H1 (cell line): ENCODE measurements around the gene NDUFS8. TPM values are rescaled to one million over a fixed set of nuclear protein-coding genes. Genes with fewer than 3 reads are reported as not detected.

Experiments used
- CTCF ChIA-PET: fragments of 300-600 bp; sonication (Branson Sonifier 250); formaldehyde crosslinking; loops from one replicate; lab custom pipeline; 2021; ENCODE audit not compliant: partially characterized antibody; lab: Charles Lee
- POLR2A ChIA-PET: fragments of 300-600 bp; sonication (Branson Sonifier 250); formaldehyde crosslinking; loops from one replicate; lab custom pipeline; 2021; ENCODE audit warnings: inconsistent platforms; ENCODE audit not compliant: partially characterized antibody; lab: Charles Lee
- DNase-seq, 2 experiments: peaks; one replicate each; pipeline versions ENCODE4 v3.0.0 to v3.0.0-alpha.2; 2010 to 2022; ENCODE audit warnings: low spot score in 2 of 2, low read depth in 1 of 2, mixed read lengths in 1 of 2
- FAIRE-seq: peaks from 2 replicates; lab custom pipeline; 2011; peaks lifted over from hg19 to GRCh38; lab: Jason Lieb, UNC
- H2AFZ ChIP-seq: 2 replicates; pipeline ENCODE4 v1.8.1; 2012; ENCODE audit warnings: low read length, inconsistent platforms
- H2AK5ac ChIP-seq: 2 replicates; pipeline ENCODE4 v1.6.1; 2013; ENCODE audit warnings: low read depth, low read length
- H2BK120ac ChIP-seq: replicated peaks from 2 replicates; pipeline ENCODE3; 2013; ENCODE audit warnings: low read depth, low read length, inconsistent platforms
- H2BK12ac ChIP-seq: 2 replicates; pipeline ENCODE4 v1.6.1; 2013; ENCODE audit warnings: low read depth, low read length
- H2BK15ac ChIP-seq: 2 replicates; pipeline ENCODE4 v1.6.1; 2013; ENCODE audit warnings: low read length
- H2BK20ac ChIP-seq: 2 replicates; pipeline ENCODE4 v1.6.1; 2013; ENCODE audit warnings: low read length
- H2BK5ac ChIP-seq: 2 replicates; pipeline ENCODE4 v1.6.1; 2013; ENCODE audit warnings: low read depth, low read length
- H3K14ac ChIP-seq: 2 replicates; pipeline ENCODE4 v1.6.1; 2013; ENCODE audit warnings: inconsistent platforms; ENCODE audit not compliant: insufficient read length
- H3K18ac ChIP-seq: 2 replicates; pipeline ENCODE4 v1.6.1; 2013; ENCODE audit warnings: low read length; ENCODE audit errors: extremely low read depth
- H3K23ac ChIP-seq: 2 replicates; pipeline ENCODE4 v1.6.1; 2013; ENCODE audit warnings: inconsistent platforms; ENCODE audit not compliant: insufficient read length
- H3K23me2 ChIP-seq: 2 replicates; pipeline ENCODE4 v1.6.1; 2013; ENCODE audit warnings: low read depth, low read length
- H3K27ac ChIP-seq: 2 replicates; pipeline ENCODE4 v1.6.1; 2011; ENCODE audit warnings: low read depth, low read length, inconsistent platforms
- H3K27me3 ChIP-seq, 4 experiments: replicated peaks in 1 of 4; 1 replicate in 1 of 4; 2 replicates in 3 of 4; pipeline versions ENCODE4 v1.6.1 to v1.8.1; 2011 to 2013; ENCODE audit warnings: low read length in 3 of 4, mild to moderate bottlenecking in 3 of 4, inconsistent platforms in 2 of 4, mixed read lengths in 2 of 4, moderate library complexity in 1 of 4; ENCODE audit not compliant: control insufficient read depth in 3 of 4, insufficient read depth in 3 of 4; ENCODE audit errors: extremely low read depth in 1 of 4
- H3K36me3 ChIP-seq, 4 experiments: 2 replicates each; pipeline versions ENCODE4 v1.6.1 to v1.8.1; 2011 to 2013; ENCODE audit warnings: mild to moderate bottlenecking in 4 of 4, low read length in 3 of 4, moderate library complexity in 2 of 4, control low read depth in 1 of 4, inconsistent platforms in 1 of 4; ENCODE audit not compliant: insufficient read depth in 4 of 4, control insufficient read depth in 2 of 4
- H3K4ac ChIP-seq: replicated peaks from 2 replicates; pipeline ENCODE3; 2013; ENCODE audit warnings: low read length, low read depth, mixed read lengths, inconsistent platforms; ENCODE audit not compliant: insufficient read length
- H3K4me1 ChIP-seq, 4 experiments: replicated peaks in 1 of 4; 1 replicate in 1 of 4; 2 replicates in 3 of 4; pipeline versions ENCODE4 v1.6.1 to v1.8.1; 2011 to 2013; ENCODE audit warnings: low read length in 3 of 4, inconsistent platforms in 2 of 4, mixed read lengths in 1 of 4; ENCODE audit not compliant: insufficient read depth in 4 of 4, control insufficient read depth in 3 of 4
- H3K4me2 ChIP-seq, 2 experiments: 2 replicates each; pipeline versions ENCODE4 v1.6.1 to v1.8.1; 2011 to 2013; ENCODE audit warnings: low read depth in 2 of 2, low read length in 2 of 2, control low read depth in 1 of 2, inconsistent platforms in 1 of 2, mild to moderate bottlenecking in 1 of 2; ENCODE audit not compliant: insufficient read depth in 1 of 2
- H3K4me3 ChIP-seq, 4 experiments: fragments of 200-600, 300-600 bp in 1 of 4; sonication (generic), shearing (Covaris generic), sonication (Bioruptor Twin) in 1 of 4; 2 replicates each; pipeline versions ENCODE4 v1.5.1 to v1.8.1; 2011 to 2016; ENCODE audit warnings: low read length in 4 of 4, low read depth in 3 of 4, control low read depth in 2 of 4, inconsistent platforms in 2 of 4, mild to moderate bottlenecking in 2 of 4, mixed read lengths in 1 of 4, moderate library complexity in 1 of 4; ENCODE audit not compliant: insufficient read depth in 2 of 4; ENCODE audit errors: extremely low read depth in 1 of 4
- H3K56ac ChIP-seq: replicated peaks from 2 replicates; pipeline ENCODE3; 2013; ENCODE audit warnings: low read depth, mild to moderate bottlenecking, mixed read lengths, low read length, inconsistent platforms; ENCODE audit not compliant: insufficient read length
- H3K79me1 ChIP-seq: 2 replicates; pipeline ENCODE4 v1.6.1; 2013; ENCODE audit warnings: low read depth, low read length, control low read depth
- H3K79me2 ChIP-seq, 2 experiments: 2 replicates each; pipeline versions ENCODE4 v1.6.1 to v1.8.1; 2012 to 2013; ENCODE audit warnings: low read length in 2 of 2, mild to moderate bottlenecking in 2 of 2, inconsistent platforms in 1 of 2; ENCODE audit not compliant: insufficient read depth in 2 of 2, control insufficient read depth in 1 of 2
- H3K9ac ChIP-seq, 4 experiments: replicated peaks in 1 of 4; 1 replicate in 1 of 4; 2 replicates in 3 of 4; pipeline versions ENCODE4 v1.6.1 to v1.8.1; 2011 to 2013; ENCODE audit warnings: low read depth in 3 of 4, low read length in 3 of 4, control low read depth in 2 of 4, mild to moderate bottlenecking in 2 of 4, moderate library complexity in 2 of 4, inconsistent platforms in 1 of 4; ENCODE audit errors: extremely low read depth in 1 of 4
- H3K9me3 ChIP-seq, 2 experiments: 2 replicates each; pipeline versions ENCODE4 v1.6.1 to v1.8.1; 2012 to 2013; ENCODE audit warnings: mild to moderate bottlenecking in 2 of 2, moderate library complexity in 2 of 2, control low read depth in 1 of 2, inconsistent platforms in 1 of 2, low read depth in 1 of 2, low read length in 1 of 2, mixed read lengths in 1 of 2; ENCODE audit not compliant: insufficient read depth in 2 of 2
- H4K20me1 ChIP-seq, 2 experiments: replicated peaks in 1 of 2; 2 replicates each; pipeline versions ENCODE3 to v1.8.1; 2011 to 2013; ENCODE audit warnings: inconsistent platforms in 2 of 2, low read length in 2 of 2, mild to moderate bottlenecking in 1 of 2; ENCODE audit not compliant: insufficient read depth in 2 of 2, control insufficient read depth in 1 of 2
- H4K5ac ChIP-seq: 2 replicates; pipeline ENCODE4 v1.6.1; 2013; ENCODE audit warnings: low read length, low read depth, mixed read lengths, inconsistent platforms; ENCODE audit not compliant: insufficient read length
- H4K8ac ChIP-seq: 2 replicates; pipeline ENCODE4 v1.8.0; 2013; ENCODE audit warnings: mild to moderate bottlenecking, moderate library complexity, low read length, inconsistent platforms; ENCODE audit not compliant: insufficient read depth; ENCODE audit errors: extremely low read depth
- H4K91ac ChIP-seq: replicated peaks from 2 replicates; pipeline ENCODE3; 2013; ENCODE audit warnings: low read length, mixed read lengths, inconsistent platforms; ENCODE audit not compliant: insufficient read length
- CBX8 ChIP-seq: fragments of 300-800, 300-1000 bp; sonication (generic); IDR thresholded peaks from 2 replicates; pipeline ENCODE4 v1.7.1; 2016; ENCODE audit warnings: low read depth, low read length, borderline replicate concordance
- HDAC6 ChIP-seq: IDR thresholded peaks from one replicate; pipeline ENCODE4 v1.7.1; 2012; ENCODE audit warnings: low read depth, mild to moderate bottlenecking, inconsistent platforms, low read length, moderate library complexity
- POU5F1 ChIP-seq: IDR thresholded peaks from 2 replicates; pipeline ENCODE4 v1.6.1; 2011; ENCODE audit warnings: low read depth, mild to moderate bottlenecking, low read length, moderate library complexity
- WGBS, 2 experiments: shearing (Covaris generic) in 1 of 2; methylation state at CpG; one replicate each; pipeline versions ENCODE4 v1.1.6 to v1.1.7; 2013 to 2015; ENCODE audit warnings: low lambda C conversion rate in 2 of 2, mixed read lengths in 2 of 2, inconsistent platforms in 1 of 2, low coverage in 1 of 2, missing lambda C conversion rate in 1 of 2; ENCODE audit not compliant: insufficient replicate concordance in 2 of 2, insufficient coverage in 1 of 2, insufficient read length in 1 of 2; ENCODE audit errors: extremely low coverage in 1 of 2, missing lambda C conversion rate in 1 of 2; 5-methylcytosine and 5-hydroxymethylcytosine counted together
- polyA plus RNA-seq, 7 experiments: library from polyadenylated mRNA; depleted of rRNA in 3 of 7; stranded (reverse) in 5 of 7; unstranded in 2 of 7; fragments of >200 nt in 5 of 7; fragments of 200-250 nt in 2 of 7; gene quantifications; 1 replicate in 5 of 7; 2 replicates in 1 of 7; 4 replicates in 1 of 7; pipeline versions ENCODE4 v1.2.1 to v1.2.3, GENCODE V29; 2011 to 2013; ENCODE audit warnings: missing spikeins in 2 of 7, mixed read lengths in 2 of 7
- total RNA-seq: library from RNA; stranded (reverse); fragmentation: NEBNext Ultra II Directional; extraction: Animal tissue kit (Norgen Biotek cat#: 25700); gene quantifications from 2 replicates; pipeline ENCODE4 v1.2.1, GENCODE V29; 2021

NDUFS8 gene
- total and polyA plus RNA-seq, 2 of the 8 experiments (the other 6 are each of a cell fraction or from before 2014, with no cell fraction given) = 182 to 291 TPM

DNA sequence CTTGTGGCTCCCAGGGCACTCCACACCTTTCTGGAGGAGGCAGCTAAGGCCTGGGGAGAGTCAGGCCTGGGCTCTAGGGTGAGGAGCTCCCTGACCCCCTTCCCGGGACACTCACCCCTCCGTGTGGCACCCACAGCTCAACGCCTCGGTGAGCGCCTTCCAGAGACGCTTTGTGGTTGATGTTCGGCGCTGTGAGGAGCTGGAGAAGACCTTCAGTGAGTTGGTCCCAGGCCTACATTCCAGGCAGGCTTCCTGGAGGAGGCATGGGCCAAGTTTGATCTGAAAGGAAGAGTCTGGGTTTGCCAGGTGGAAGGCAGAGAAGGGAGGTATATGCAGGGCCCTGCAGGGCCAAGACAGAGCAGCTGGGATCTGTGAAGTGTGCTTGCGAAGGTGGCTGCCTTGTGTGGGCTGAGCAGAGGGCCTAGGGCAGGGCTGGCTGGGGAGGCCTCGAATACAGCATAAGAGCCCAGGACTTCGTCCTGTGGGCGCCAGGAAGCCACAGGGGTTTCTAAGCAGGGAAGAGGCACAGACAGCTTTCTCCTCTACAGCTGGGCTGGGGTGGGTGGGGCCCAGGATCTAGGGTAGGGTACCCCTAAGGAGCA, 11.2 kb downstream of the NDUFS8 start:
- Histone ChIP-seq H3K23me2 (no peaks in the 10 kb centered on the region; the same call in 1 of the 2 replicates), H3K27ac (no peak overlapping the region), H2BK15ac (peak overlapping the region; percentile 72; the same call in 1 of the 2 replicates), H2AK5ac (0 out of 2 replicates have a peak overlapping the region, but pooled peaks have one; percentile 53), H2AFZ (no peak overlapping the region), H3K14ac (no peak overlapping the region), H3K36me3 (no peaks in the 10 kb centered on the region), H3K9me3 (no peaks in the 10 kb centered on the region), H3K4me3 (no peak overlapping the region), H2BK12ac (peak overlapping the region; percentile 63; the same call in 1 of the 2 replicates), H3K4ac (no peak overlapping the region), H3K4me1 (peaks cover 4 to 27% (median 20%) of the 10 kb centered on the region in 4 experiments), H3K4me2 (no peak overlapping the region), H2BK20ac (no peak overlapping the region), H2BK120ac (no peak overlapping the region), H3K79me2 (no peaks in the 10 kb centered on the region), H3K79me1 (no peaks in the 10 kb centered on the region), H3K18ac (no peak overlapping the region), H4K91ac (no peak overlapping the region), H2BK5ac (no peak overlapping the region), H3K27me3 (no peaks in the 10 kb centered on the region), H3K56ac (no peak overlapping the region), H4K5ac (no peak overlapping the region), H3K9ac (no peak overlapping the region; a peak in 1 of 7 replicates), H4K20me1 (peaks cover 0 to 6% of the 10 kb centered on the region in 2 experiments), H3K23ac (no peak overlapping the region), H4K8ac (no peak overlapping the region)
- CTCF ChIA-PET = interaction anchor here (1.0 to 2.7 kb wide), 10 partner anchors 8 to 162 kb away, joined by 3 to 18 read pairs (median 3); partner anchors contain the start of gene NDUFS8
- FAIRE-seq = no peak
- peak in 1 of 2 experiments; percentile 44 for DNase-seq
- TF ChIP-seq POU5F1 (no peak), CBX8 (no peak), HDAC6 (no peak)
- POLR2A ChIA-PET = interaction anchor here (0.6 to 16.6 kb wide), 5 partner anchors 9 to 385 kb away, joined by 3 to 183 read pairs (median 5); partner anchors contain the start of genes CHKA and NDUFS8
- WGBS, 2 experiments = 86% methylated on average over 12 of the region's 12 CpGs; no CpG with 5 or more reads in 1 of the 2 experiments
